Peyer's patch (tissue), 4 donors: ENCODE measurements around the gene DACH1.

Experiments
- POLR2A ChIP-seq, 2 donors: fragments of 450-650 bp; IDR thresholded peaks; one replicate each; pipeline ENCODE4 v1.5.1; 2017; ENCODE audit warnings: antibody characterized with exemption in 2 of 2, mild to moderate bottlenecking in 2 of 2, moderate library complexity in 2 of 2
- TF ChIP-seq, protein P1 (sequence below), 6 experiments: fragments of 450-650 bp in 4 of 6; fragments of 200-600 bp in 2 of 6; sonication (generic) in 1 of 6; IDR thresholded peaks; one replicate each; pipeline ENCODE4 v1.5.1; 2017 to 2019; ENCODE audit warnings: antibody characterized with exemption in 6 of 6, mild to moderate bottlenecking in 3 of 6, moderate library complexity in 1 of 6

GRCh38 chr13:71786875-71787274 is 80.1 kb downstream of the DACH1 start:
- no peak for TF ChIP-seq POLR2A (IDR thresholded peaks at IDR 0.05)
- TF ChIP-seq, protein P1, sequence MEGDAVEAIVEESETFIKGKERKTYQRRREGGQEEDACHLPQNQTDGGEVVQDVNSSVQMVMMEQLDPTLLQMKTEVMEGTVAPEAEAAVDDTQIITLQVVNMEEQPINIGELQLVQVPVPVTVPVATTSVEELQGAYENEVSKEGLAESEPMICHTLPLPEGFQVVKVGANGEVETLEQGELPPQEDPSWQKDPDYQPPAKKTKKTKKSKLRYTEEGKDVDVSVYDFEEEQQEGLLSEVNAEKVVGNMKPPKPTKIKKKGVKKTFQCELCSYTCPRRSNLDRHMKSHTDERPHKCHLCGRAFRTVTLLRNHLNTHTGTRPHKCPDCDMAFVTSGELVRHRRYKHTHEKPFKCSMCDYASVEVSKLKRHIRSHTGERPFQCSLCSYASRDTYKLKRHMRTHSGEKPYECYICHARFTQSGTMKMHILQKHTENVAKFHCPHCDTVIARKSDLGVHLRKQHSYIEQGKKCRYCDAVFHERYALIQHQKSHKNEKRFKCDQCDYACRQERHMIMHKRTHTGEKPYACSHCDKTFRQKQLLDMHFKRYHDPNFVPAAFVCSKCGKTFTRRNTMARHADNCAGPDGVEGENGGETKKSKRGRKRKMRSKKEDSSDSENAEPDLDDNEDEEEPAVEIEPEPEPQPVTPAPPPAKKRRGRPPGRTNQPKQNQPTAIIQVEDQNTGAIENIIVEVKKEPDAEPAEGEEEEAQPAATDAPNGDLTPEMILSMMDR (IDR thresholded peaks at IDR 0.05), result no peak
